HepG2 (cell line): Measurements from ENCODE around the gene CDC23. TPM values are rescaled to one million over a fixed set of nuclear protein-coding genes. Genes with fewer than 3 reads are reported as not detected.
A peak's percentile ranks its signal among the peaks of the same experiment; 100 is the strongest.

ENCODE experiments used
- ATAC-seq: fragments of 200-7000 bp; cut with Tn5 transposase; 3 replicates; pipeline ENCODE4 v1.9.1; 2020; ENCODE audit warnings: mild to moderate bottlenecking, moderate library complexity
- Bru-seq: library from RNA; stranded (reverse); fragments of 400-500 nt; gene quantifications from one replicate; lab custom pipeline; 2021; lab: Mats Ljungman, UMichigan
- BruChase-seq, 2 experiments: library from RNA; stranded (reverse); fragments of 400-500 nt; gene quantifications; one replicate each; lab custom pipeline; 2021; lab: Mats Ljungman, UMichigan
- BruUV-seq: library from RNA; stranded (reverse); fragments of 400-500 nt; replicated peaks from 2 replicates; lab custom pipeline; 2021; lab: Mats Ljungman, UMichigan
- CTCF ChIA-PET: fragments of 300-600 bp; formaldehyde crosslinking; extraction: SDS; loops from one replicate; lab custom pipeline; 2021; ENCODE audit warnings: low total read pairs, inconsistent platforms, low intra/inter-chr PET ratio; lab: Yijun Ruan, JAX
- POLR2A ChIA-PET: fragments of 350-600 bp; sonication (Branson Sonifier 250); formaldehyde crosslinking; loops from one replicate; lab custom pipeline; 2020; ENCODE audit warnings: antibody characterized with exemption, inconsistent platforms; lab: Yijun Ruan, JAX
- DNase-seq: peaks from one replicate; pipeline ENCODE4 v3.0.0-alpha.2; 2015; ENCODE audit warnings: low spot score
- FAIRE-seq: peaks from 3 replicates; lab custom pipeline; 2011; peaks lifted over from hg19 to GRCh38; lab: Jason Lieb, UNC
- H2AFZ ChIP-seq: one replicate; pipeline ENCODE4 v1.6.1; 2011; ENCODE audit warnings: low read length, inconsistent platforms
- H3K27ac ChIP-seq: fragments of 300-600 bp; 3 replicates; pipeline ENCODE4 v1.8.0; 2011; ENCODE audit warnings: mixed run types, mild to moderate bottlenecking, mixed read lengths, low read length, inconsistent platforms; ENCODE audit not compliant: insufficient read depth; ENCODE audit errors: extremely low read length
- H3K27me3 ChIP-seq, 2 experiments: fragments of 200-600 bp in 1 of 2; 2 replicates in 1 of 2; 3 replicates in 1 of 2; pipeline versions ENCODE4 v1.6.0 to v1.8.0; 2011; ENCODE audit warnings: low read length in 2 of 2, mild to moderate bottlenecking in 2 of 2, moderate library complexity in 2 of 2, inconsistent platforms in 1 of 2; ENCODE audit not compliant: insufficient read depth in 2 of 2, control insufficient read depth in 1 of 2
- H3K36me3 ChIP-seq, 2 experiments: fragments of 200-600 bp in 1 of 2; replicated peaks in 1 of 2; 2 replicates in 1 of 2; 3 replicates in 1 of 2; pipeline versions ENCODE4 v1.5.1 to v1.8.0; 2011; ENCODE audit warnings: low read length in 2 of 2, inconsistent platforms in 1 of 2; ENCODE audit not compliant: insufficient read depth in 2 of 2, control insufficient read depth in 1 of 2
- H3K4me1 ChIP-seq: 2 replicates; pipeline ENCODE4 v1.5.1; 2012; ENCODE audit warnings: low read length, inconsistent platforms; ENCODE audit not compliant: insufficient read depth
- H3K4me2 ChIP-seq: 2 replicates; pipeline ENCODE4 v1.6.0; 2011; ENCODE audit warnings: low read depth, low read length, inconsistent platforms
- H3K4me3 ChIP-seq, 3 experiments: fragments of 200-600 bp in 1 of 3; sonication (generic), shearing (Covaris generic) in 1 of 3; replicated peaks in 1 of 3; 2 replicates each; pipeline ENCODE4 v1.5.1; 2011 to 2016; ENCODE audit warnings: low read length in 3 of 3, inconsistent platforms in 2 of 3, low read depth in 2 of 3, mild to moderate bottlenecking in 2 of 3, control low read depth in 1 of 3, mixed read lengths in 1 of 3; ENCODE audit not compliant: insufficient read depth in 1 of 3
- H3K79me2 ChIP-seq: one replicate; pipeline ENCODE4 v1.6.1; 2011; ENCODE audit warnings: low read length, inconsistent platforms; ENCODE audit not compliant: insufficient read depth
- H3K9ac ChIP-seq: 2 replicates; pipeline ENCODE4 v1.6.0; 2011; ENCODE audit warnings: mild to moderate bottlenecking, low read depth, low read length, inconsistent platforms; ENCODE audit not compliant: insufficient read depth
- H3K9me3 ChIP-seq: 2 replicates; pipeline ENCODE4 v1.5.1; 2012; ENCODE audit warnings: mild to moderate bottlenecking, low read length
- H4K20me1 ChIP-seq: 2 replicates; pipeline ENCODE4 v1.6.0; 2011; ENCODE audit warnings: inconsistent platforms, mild to moderate bottlenecking, low read length, moderate library complexity; ENCODE audit not compliant: insufficient read depth
- HOXA3 ChIP-seq: sonication (generic); formaldehyde crosslinking; IDR thresholded peaks from 2 replicates; pipeline ENCODE4 v1.5.0; 2020; ENCODE audit warnings: missing genetic modification reagents
- MBNL3 ChIP-seq: fragments of 250-450 bp; sonication (Bioruptor Pico); conservative IDR thresholded peaks from 2 replicates; pipeline ENCODE4 v1.8.0; 2022; ENCODE audit warnings: mild to moderate bottlenecking, inconsistent platforms
- NCOA2 ChIP-seq: sonication (generic); formaldehyde crosslinking; IDR thresholded peaks from 2 replicates; pipeline ENCODE4 v1.8.0; 2022; ENCODE audit warnings: inconsistent platforms
- SIX1 ChIP-seq: sonication (generic); formaldehyde crosslinking; IDR thresholded peaks from 2 replicates; pipeline ENCODE4 v1.4.0; 2020; ENCODE audit warnings: missing genetic modification reagents, borderline replicate concordance
- TBX2 ChIP-seq: sonication (generic); formaldehyde crosslinking; IDR thresholded peaks from 2 replicates; pipeline ENCODE4 v1.5.0; 2020; ENCODE audit warnings: missing genetic modification reagents, mild to moderate bottlenecking, borderline replicate concordance
- XRCC5 ChIP-seq: fragments of 200-400 bp; formaldehyde crosslinking; optimal IDR thresholded peaks from 2 replicates; pipeline ENCODE3; 2017; ENCODE audit warnings: mild to moderate bottlenecking, low read length
- ZBTB1 ChIP-seq: sonication (generic); formaldehyde crosslinking; IDR thresholded peaks from 2 replicates; pipeline ENCODE4 v1.4.0; 2020; ENCODE audit warnings: missing genetic modification reagents, borderline replicate concordance
- ZC3H13 ChIP-seq: sonication (generic); formaldehyde crosslinking; IDR thresholded peaks from 2 replicates; pipeline ENCODE4 v1.8.1; 2023; ENCODE audit warnings: mild to moderate bottlenecking, missing genetic modification reagents, moderate library complexity
- ZNF383 ChIP-seq: sonication (generic); formaldehyde crosslinking; IDR thresholded peaks from 2 replicates; pipeline ENCODE4 v1.4.0; 2020; ENCODE audit warnings: missing genetic modification reagents, mild to moderate bottlenecking, borderline replicate concordance
- WGBS: methylation state at CpG from one replicate; pipeline ENCODE4 v1.1.6; 2017; ENCODE audit warnings: low lambda C conversion rate; 5-methylcytosine and 5-hydroxymethylcytosine counted together
- in situ Hi-C: cut with HindIII; loops from 2 replicates; pipeline ENCODE4 v1.10.0; 2017; ENCODE audit warnings: low pct_unique_long_range_greater_than_20kb; ENCODE audit not compliant: extremely low pct_ligation_motif_present
- intact Hi-C: fragments of 100-400 bp; cut with micrococcal nuclease; formaldehyde crosslinking; loops from one replicate; pipeline ENCODE4 v1.10.0; 2022; ENCODE audit not compliant: unreplicated experiment
- long read RNA-seq, 2 experiments: library from RNA in 1 of 2; library from polyadenylated mRNA in 1 of 2; stranded (forward) in 1 of 2; unstranded in 1 of 2; transcript quantifications; one replicate each; pipeline ENCODE4 v2.0.0, GENCODE V29; 2019 to 2022
- polyA minus RNA-seq, 3 experiments: library from RNA; depleted of rRNA, polyadenylated mRNA; stranded (reverse); fragments of >200 nt; gene quantifications; 2 replicates each; pipeline ENCODE4 v1.2.3, GENCODE V29; 2011; ENCODE audit warnings: low replicate concordance in 1 of 3
- polyA plus RNA-seq, 8 experiments: library from polyadenylated mRNA; depleted of rRNA in 3 of 8; stranded (reverse) in 7 of 8; unstranded in 1 of 8; fragments of >200 nt; fragmentation: Illumina TruSeq in 4 of 8; extraction: Trizol in 4 of 8; gene quantifications; 2 replicates each; pipeline versions ENCODE4 v1.2.1 to v1.2.3, GENCODE V29; 2011 to 2016; ENCODE audit warnings: low read depth in 4 of 8, missing spikeins in 1 of 8, mixed read lengths in 1 of 8; ENCODE audit not compliant: insufficient read depth in 1 of 8
- total RNA-seq, 5 experiments: library from RNA; depleted of rRNA; stranded (reverse); fragments of >200 nt; fragmentation: Illumina TruSeq; extraction: Trizol; gene quantifications; 2 replicates each; pipeline ENCODE4 v1.2.3, GENCODE V29; 2016; ENCODE audit warnings: low read depth in 1 of 5
- TF ChIP-seq, protein P1 (sequence below), 2 experiments: sonication (generic) in 1 of 2; formaldehyde crosslinking in 1 of 2; IDR thresholded peaks; 2 replicates each; pipeline versions ENCODE4 v1.5.1 to v1.6.1; 2011 to 2020; ENCODE audit warnings: borderline replicate concordance in 1 of 2, low read depth in 1 of 2, low read length in 1 of 2, mild to moderate bottlenecking in 1 of 2, missing genetic modification reagents in 1 of 2, moderate library complexity in 1 of 2

CDC23 gene, protein sequence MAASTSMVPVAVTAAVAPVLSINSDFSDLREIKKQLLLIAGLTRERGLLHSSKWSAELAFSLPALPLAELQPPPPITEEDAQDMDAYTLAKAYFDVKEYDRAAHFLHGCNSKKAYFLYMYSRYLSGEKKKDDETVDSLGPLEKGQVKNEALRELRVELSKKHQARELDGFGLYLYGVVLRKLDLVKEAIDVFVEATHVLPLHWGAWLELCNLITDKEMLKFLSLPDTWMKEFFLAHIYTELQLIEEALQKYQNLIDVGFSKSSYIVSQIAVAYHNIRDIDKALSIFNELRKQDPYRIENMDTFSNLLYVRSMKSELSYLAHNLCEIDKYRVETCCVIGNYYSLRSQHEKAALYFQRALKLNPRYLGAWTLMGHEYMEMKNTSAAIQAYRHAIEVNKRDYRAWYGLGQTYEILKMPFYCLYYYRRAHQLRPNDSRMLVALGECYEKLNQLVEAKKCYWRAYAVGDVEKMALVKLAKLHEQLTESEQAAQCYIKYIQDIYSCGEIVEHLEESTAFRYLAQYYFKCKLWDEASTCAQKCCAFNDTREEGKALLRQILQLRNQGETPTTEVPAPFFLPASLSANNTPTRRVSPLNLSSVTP
- total RNA-seq (2016; rRNA removed; fragmentation: Illumina TruSeq; extraction: Trizol) (47.7 and 64.2 TPM in 2 replicates), polyA plus RNA-seq (2011; rRNA removed) (28.2 and 38.3 TPM in 2 replicates), polyA minus RNA-seq (2011; rRNA and poly(A)+ RNA removed; ENCODE audit: low replicate concordance) (36.7 and 39.6 TPM in 2 replicates), Bru-seq, nascent RNA (percentile 69 among the genes with signal in this experiment), BruChase-seq, experiment 1, labeled RNA remaining after a 6-hour chase (percentile 77 among the genes with signal in this experiment), BruChase-seq, experiment 2, labeled RNA remaining after a 2-hour chase (percentile 80 among the genes with signal in this experiment)
- 5.3 and 5.6 TPM in 2 replicates for total RNA-seq (2016; cell fraction: cytosol; rRNA removed; fragmentation: Illumina TruSeq; extraction: Trizol; ENCODE audit: low read depth)
- total RNA-seq (2016; cell fraction: insoluble cytoplasmic fraction; rRNA removed; fragmentation: Illumina TruSeq; extraction: Trizol), result 47.3 and 67.7 TPM in 2 replicates
- 10.9 and 12.4 TPM in 2 replicates for total RNA-seq (2016; cell fraction: membrane; rRNA removed; fragmentation: Illumina TruSeq; extraction: Trizol)
- total RNA-seq (2016; cell fraction: nucleus; rRNA removed; fragmentation: Illumina TruSeq; extraction: Trizol), result 35.4 and 36.8 TPM in 2 replicates
- polyA plus RNA-seq (2011; cell fraction: cytosol; rRNA removed), result 17.0 and 23.7 TPM in 2 replicates
- polyA plus RNA-seq (2011; cell fraction: nucleus; rRNA removed), result 30.2 and 33.3 TPM in 2 replicates
- polyA plus RNA-seq (2012), result 18.0 and 25.9 TPM in 2 replicates
- 1.9 and 2.4 TPM in 2 replicates for polyA plus RNA-seq (2016; cell fraction: cytosol; fragmentation: Illumina TruSeq; extraction: Trizol; ENCODE audit: low read depth)
- polyA plus RNA-seq (2016; cell fraction: insoluble cytoplasmic fraction; fragmentation: Illumina TruSeq; extraction: Trizol; ENCODE audit: low read depth), result 58.9 and 61.5 TPM in 2 replicates
- 6.1 and 7.0 TPM in 2 replicates for polyA plus RNA-seq (2016; cell fraction: membrane; fragmentation: Illumina TruSeq; extraction: Trizol; ENCODE audit: low read depth)
- polyA plus RNA-seq (2016; cell fraction: nucleus; fragmentation: Illumina TruSeq; extraction: Trizol; ENCODE audit: insufficient read depth, low read depth), result 46.3 and 48.4 TPM in 2 replicates
- polyA minus RNA-seq (2011; cell fraction: cytosol; rRNA and poly(A)+ RNA removed), result 17.8 and 19.5 TPM in 2 replicates
- polyA minus RNA-seq (2011; cell fraction: nucleus; rRNA and poly(A)+ RNA removed), result 42.4 and 60.0 TPM in 2 replicates
- long read RNA-seq, experiment 1, transcript CDC23-202 (16 exons, 3,155 nt), result major isoform, 19 of 25 reads
- long read RNA-seq, experiment 1, partial matches to known transcripts, result 0 of 25 reads
- long read RNA-seq, experiment 1, other reads (novel, unspliced or antisense), result 2 of 25 reads
- long read RNA-seq, experiment 2, transcript CDC23-202 (16 exons, 3,155 nt), result major isoform, 18 of 37 reads
- long read RNA-seq, experiment 2, partial matches to known transcripts, result 0 of 37 reads
- long read RNA-seq, experiment 2, other reads (novel, unspliced or antisense), result 18 of 37 reads

DNA sequence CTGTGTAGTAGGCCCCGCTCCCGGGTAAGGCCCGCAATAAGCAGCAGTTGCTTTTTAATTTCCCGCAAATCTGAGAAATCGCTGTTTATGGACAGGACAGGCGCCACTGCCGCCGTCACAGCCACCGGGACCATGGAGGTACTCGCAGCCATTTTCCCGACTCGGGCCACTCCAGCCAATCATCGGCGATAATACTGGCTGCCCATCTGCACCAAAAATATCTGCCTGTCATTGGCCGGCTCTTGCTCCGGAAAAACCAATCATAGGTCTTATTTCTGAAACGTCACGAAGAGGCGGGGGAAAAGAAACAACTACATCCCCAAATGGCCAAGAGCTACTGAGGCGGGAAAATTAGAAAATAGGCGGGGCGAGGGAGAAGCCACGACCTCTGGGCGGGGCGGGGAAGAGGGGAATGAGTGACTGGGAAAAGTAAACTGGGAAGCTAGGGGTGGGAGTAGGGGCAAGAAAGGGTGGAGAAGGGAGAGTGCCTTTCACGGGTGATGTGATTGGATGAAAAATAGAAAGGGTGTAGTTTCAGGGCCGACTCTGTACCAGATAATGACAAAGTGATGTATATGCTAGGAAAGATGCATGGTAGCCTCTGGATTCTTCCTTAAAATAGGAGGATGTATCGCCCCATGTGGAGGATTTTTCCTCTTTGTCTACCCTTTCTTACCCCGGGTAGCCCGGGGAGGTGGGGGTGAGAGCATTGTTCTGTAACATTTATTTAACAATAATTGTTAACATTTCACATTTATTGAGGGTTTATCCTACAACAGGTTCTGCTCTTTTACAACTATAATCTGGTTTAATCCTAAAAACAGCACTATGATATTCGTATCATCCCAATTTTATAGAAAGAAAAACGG lies at the start of gene CDC23:
TSS of gene CDC23 (minus strand) at position 163 of the 869 bp plus-strand sequence. CDS start at position 152, 11 bp downstream.
- CTCF ChIA-PET, result no interaction called here
- intact Hi-C loops, result loop anchor here (1.0 kb wide), 1 partner anchor 35 kb away; the partner anchor contains the start of gene BRD8
- peak within 1 kb of the TSS; percentile 76 for H2AFZ ChIP-seq
- H4K20me1 ChIP-seq, result no peaks in the 10 kb centered on the region
- H3K9ac ChIP-seq, result peak within 1 kb of the TSS; percentile 95
- peak within 1 kb of the TSS; percentile 83 for H3K27ac ChIP-seq
- H3K27me3 ChIP-seq, result no peaks in the 10 kb centered on the region; a peak in 1 of 5 replicates
- ATAC-seq, result peak; percentile 97
- peak within 1 kb of the TSS; percentile 79 to 98 (median 97) for H3K4me3 ChIP-seq
- in situ Hi-C loops, result no loop called here
- peak; percentile 99 for DNase-seq
- no TSS peak for BruUV-seq
- H3K79me2 ChIP-seq, result peaks cover 35% of the 10 kb centered on the region
- peaks cover 5 to 8% of the 10 kb centered on the region in 2 experiments; a peak in 3 of 5 replicates for H3K36me3 ChIP-seq
- WGBS, result under 1% methylated on average over 24 of the region's 32 CpGs
- peak; percentile 97 for FAIRE-seq
- H3K9me3 ChIP-seq, result no peaks in the 10 kb centered on the region
- peaks cover 20% of the 10 kb centered on the region for H3K4me1 ChIP-seq
- H3K4me2 ChIP-seq, result peak within 1 kb of the TSS; percentile 87
- POLR2A ChIA-PET, result interaction anchor here (0.7 to 1.8 kb wide), 10 partner anchors 12 to 330 kb away, joined by 3 to 7 read pairs (median 4); partner anchors contain the start of genes CDC25C, ETF1, FAM53C and KIF20A
- TF ChIP-seq SIX1 (CRISPR knock-in tag), result no peak
- no peak for TF ChIP-seq NCOA2
- no peak for TF ChIP-seq XRCC5
- TF ChIP-seq TBX2 (CRISPR knock-in tag), result peak; percentile 70
- peak; percentile 79 for TF ChIP-seq HOXA3
- 0 out of 2 replicates have a peak, but pooled peaks have one; percentile 62 for TF ChIP-seq ZC3H13 (CRISPR knock-in tag)
- TF ChIP-seq, protein P1, sequence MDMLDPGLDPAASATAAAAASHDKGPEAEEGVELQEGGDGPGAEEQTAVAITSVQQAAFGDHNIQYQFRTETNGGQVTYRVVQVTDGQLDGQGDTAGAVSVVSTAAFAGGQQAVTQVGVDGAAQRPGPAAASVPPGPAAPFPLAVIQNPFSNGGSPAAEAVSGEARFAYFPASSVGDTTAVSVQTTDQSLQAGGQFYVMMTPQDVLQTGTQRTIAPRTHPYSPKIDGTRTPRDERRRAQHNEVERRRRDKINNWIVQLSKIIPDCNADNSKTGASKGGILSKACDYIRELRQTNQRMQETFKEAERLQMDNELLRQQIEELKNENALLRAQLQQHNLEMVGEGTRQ (IDR thresholded peaks at IDR 0.05; ENCODE audit: low read depth, low read length), result no peak
- TF ChIP-seq, protein P1 (CRISPR knock-in tag; IDR thresholded peaks at IDR 0.05; ENCODE audit: borderline replicate concordance), result peak; percentile 38; the same call in 1 of the 2 replicates
- no peak for TF ChIP-seq MBNL3
- no peak for TF ChIP-seq ZBTB1 (CRISPR knock-in tag)
- no peak for TF ChIP-seq ZNF383 (CRISPR knock-in tag)
